ENCODE data around the gene CCDC169. TPM values are rescaled to one million over a fixed set of nuclear protein-coding genes. Genes with fewer than 3 reads are reported as not detected.

CCDC169 gene
- 5.6 and 5.9 TPM in 2 replicates for total RNA-seq

DNA sequence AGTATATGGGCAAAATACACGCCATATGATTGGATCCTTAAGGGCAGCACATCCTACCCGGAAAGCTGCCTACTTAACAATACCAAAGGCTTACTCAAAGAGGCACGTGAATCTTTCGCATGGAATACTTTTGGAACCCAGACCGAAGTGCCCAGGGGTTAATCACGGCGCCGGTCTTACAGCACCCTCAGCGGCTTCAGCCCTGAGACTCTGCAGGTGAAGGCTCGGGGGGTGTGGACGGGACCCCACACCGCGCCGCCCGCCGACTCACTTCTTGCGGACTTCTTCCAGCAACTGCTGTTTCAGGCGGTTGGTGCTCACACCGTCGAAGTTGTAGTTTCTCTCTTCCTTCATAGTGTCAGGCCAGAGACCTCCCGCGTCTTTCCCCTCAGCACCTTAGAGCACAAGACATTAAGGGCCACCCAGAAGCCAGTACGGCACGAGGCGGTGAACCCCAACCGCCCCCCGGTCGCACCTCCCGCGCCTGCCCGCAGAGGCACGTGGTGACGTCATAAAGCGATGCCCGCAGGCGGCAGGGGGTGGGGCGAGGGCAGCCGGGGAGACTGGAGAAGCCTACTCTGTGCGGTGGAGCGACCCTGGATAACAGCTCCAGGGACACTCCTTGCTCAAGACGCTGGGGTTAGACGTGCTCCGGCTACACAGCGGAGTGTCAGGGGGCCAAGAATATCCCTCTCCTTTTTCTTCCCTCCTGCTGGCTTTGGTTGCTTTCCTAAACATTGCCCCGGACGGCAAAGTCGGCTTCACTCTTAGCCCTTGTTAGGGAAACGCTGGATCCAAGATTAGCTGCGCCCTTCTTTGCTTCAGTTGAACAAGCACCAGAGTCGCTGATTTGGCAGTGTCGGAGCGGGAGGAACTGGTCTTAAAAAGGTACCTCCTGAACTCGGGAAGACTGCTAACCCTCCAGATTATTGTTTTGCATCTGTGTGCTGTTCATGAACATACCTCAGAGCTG is at the start of gene CCDC169:
CCDC169 (minus strand) TSS at position 449 of the 973 bp plus-strand sequence; CDS start at position 354, 95 bp downstream.

DNA sequence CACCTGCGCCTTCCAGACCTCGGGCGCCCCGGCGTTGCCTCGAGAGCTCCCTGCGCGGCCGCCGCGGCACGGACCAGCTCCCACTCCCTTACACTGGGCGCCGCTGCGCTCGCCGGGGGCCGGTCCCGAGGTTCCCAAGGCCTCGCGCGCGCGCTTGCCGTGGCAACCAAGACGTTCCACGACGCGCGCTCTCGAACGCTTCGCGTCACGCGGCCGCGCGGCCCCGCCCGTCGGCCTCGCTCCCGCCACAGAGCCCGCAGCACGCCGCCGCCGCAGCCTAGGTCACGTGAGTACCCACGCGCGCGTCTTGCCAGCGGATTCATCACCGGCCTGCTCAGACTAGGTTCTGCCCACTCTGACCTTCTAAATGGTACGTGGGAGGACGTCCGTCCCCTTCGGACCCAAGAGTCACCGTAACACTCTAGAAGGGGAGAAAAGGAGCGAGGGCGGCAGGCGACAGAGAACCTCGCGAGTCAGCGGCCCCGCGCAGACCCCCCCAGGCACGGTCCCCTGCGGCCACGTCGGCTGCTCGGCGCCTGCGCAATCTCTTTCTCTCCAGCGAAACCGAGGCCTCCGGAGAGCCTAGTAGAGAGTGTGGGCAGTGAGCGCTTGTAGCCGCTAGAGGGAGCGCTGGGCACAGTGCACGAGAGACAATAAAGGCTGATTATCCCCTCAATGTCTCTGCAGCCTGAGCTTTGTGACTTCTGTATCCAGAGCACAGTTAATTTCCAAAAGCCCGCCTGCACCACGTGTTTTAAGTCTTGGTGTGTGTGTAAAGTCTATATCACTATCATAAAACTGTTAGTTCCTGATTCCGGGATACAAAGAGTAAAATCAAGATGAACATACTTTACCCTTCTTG is 48.8 kb upstream of the CCDC169 start, which contains the start of gene SPART:
SPART (minus strand) TSS at position 173 of the 862 bp plus-strand sequence. CDS start 10,564 bp downstream, outside the sequence.

DNA sequence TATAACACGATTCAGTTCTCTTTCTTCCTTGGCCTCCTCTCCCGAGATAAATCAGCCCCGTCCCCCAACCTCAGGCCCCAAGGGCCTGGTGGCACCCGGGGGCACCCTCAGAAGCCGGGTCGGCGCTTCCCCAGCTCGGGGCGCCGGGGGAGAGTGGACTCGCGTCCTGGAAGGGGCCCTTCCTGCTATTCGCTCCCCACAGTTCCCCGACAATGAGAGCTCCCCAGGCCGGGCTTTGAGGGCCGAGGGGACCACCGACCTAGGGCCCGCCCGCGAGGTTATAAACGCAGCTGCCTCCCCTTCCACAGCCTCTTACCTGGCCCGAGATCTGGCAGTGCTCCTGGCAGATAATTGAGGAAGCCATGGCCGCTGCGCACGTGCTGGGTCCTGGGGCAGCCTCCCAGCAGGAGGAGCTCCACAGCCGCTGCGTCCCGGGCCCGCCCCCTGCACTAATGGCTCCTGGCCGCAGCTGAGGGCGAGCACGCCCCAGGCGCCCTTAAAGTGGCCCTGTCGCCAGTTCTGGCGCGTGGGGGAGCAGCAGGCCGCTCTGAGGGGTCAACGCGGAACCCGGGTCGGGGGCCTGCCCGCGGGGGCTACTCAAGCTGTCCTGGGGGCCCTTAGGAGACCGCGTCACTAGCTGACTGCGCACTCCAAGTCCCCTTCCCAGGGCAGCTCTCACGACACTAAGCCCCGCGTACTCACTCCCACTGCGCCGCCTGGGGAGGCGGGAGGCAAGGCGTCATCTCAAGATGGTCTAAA is 83.3 kb downstream of the CCDC169 start, which contains the start of gene SOHLH2:
SOHLH2 (minus strand) TSS at position 394 of the 759 bp plus-strand sequence; CDS start at position 364, 30 bp downstream.

Other genes starting within 250 kb of the CCDC169 start
- 4.5 and 7.4 TPM in 2 replicates for gene DCLK1, start 166.4 kb downstream of the CCDC169 start, total RNA-seq
- 0.59 and 0.83 TPM in 2 replicates for gene SOHLH2, start 83.3 kb downstream of the CCDC169 start, total RNA-seq
- gene SPART, start 48.6 kb upstream of the CCDC169 start, total RNA-seq, result 180 and 196 TPM in 2 replicates
- 1.2 and 6.5 TPM in 2 replicates for gene CCNA1, start 134.7 kb upstream of the CCDC169 start, total RNA-seq